ENCODE results near the gene PDE4B.

The PDE4B gene

DNA sequence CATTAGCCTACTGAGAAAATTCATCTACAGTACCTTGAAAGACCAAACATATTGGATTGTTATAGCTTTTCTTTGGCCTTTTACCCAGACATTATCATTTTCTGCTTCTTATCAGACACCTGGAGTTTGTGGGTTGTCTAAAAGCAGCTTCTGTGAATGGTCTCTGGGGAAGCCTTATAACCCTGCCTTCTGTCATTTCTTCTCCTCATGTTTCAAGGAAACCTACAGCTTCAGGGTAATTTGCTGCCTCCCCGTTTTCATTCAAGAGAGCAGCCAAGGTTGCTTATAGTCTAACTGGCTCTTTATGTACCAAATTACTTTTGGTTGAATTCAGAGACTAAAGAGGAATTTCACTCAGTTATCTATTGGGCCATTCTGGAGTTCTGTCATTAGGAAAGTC lies 453.0 kb downstream of the PDE4B start:
- DNase-seq: no peak

DNA sequence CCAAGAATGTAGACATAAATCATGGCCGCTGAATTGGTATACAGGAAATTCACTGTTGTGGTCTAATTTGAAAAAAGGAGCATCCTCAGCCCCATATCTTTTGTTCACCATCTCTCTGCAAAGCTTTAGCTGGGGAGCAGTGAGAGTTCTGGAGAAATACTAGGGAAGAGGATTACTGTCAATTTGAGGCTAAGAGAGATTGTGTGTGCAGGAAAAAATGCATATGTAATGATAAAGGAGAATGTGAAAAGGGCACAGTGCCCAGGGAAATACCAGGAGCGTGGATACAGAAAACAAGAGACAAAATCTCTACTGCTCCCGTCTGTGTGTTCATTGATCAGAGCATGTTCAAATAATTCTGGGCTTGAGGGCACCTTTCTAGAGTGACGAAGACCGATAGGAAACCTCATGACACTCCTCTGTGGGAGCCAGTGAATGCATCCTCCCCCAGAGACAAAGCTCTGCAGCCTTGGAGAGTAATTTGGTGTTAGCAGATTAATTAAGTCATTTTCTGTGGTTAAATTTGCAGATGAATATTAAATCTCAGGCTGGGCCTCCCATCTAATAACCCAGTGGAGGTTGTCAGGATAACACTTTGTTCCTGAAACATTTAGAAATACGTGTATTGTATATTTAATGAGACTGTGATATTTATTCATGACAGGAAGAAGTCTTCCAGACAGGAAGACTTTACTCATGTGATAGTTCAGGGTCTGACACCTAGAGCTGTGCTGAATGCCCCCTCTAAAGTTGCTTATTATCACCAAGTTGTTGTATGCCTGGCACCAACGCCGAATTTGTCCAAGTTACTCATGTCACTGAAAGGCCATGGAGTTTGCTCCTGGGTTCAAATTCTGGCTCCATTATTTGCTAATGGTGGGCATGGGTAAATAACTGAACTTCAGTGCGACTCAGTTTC lies 453.9 kb downstream of the PDE4B start:
- DNase-seq: no peak

DNA sequence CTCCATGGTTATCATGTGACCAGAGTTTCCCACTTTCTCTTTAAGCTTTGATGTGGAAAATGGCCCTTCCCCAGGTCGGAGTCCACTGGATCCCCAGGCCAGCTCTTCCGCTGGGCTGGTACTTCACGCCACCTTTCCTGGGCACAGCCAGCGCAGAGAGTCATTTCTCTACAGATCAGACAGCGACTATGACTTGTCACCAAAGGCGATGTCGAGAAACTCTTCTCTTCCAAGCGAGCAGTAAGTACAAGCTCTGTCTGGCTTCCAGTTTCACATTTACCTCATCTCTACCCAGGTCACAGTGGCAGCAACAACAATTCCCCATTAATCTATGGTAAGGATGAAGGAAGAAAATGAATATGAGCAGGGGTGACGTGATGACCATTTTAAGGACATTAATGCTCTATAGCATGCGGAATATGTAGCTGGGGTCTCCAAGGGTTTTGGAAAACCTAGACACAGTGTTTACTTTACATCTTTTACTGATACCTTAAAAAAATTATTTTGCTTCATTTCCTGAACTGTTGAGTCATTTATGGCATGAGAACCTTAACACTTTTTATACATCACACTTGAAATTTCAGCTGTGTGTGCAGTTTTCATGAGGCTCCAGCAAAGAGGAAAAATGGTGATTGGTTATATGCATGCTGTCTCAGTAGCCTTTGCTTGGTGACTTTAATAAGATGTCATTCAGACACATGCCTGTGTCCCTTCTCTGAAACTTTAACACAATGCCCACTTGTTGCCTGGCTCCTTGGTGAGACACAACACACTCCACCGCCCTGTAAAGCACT lies 454.9 kb downstream of the PDE4B start:
- no peak for DNase-seq

DNA sequence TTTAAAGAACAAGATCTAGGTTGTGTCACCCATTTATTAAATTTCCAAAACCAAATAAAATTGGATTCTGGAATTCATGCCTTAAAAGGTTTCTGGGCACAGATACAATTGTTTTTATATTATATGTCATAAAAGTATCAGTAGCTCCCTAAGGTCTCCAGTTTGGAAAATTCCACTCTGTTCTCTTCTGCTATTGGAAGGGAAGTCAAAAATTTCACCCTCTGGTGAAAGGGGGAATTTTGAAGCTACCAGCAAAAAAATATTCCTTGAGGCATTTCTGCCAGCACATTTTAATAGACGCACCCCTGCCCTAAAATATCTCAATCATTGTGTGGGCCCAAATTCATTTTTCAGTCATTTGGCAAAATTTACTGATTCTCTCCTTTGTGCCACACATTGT lies 455.6 kb downstream of the PDE4B start:
- DNase-seq: no peak

DNA sequence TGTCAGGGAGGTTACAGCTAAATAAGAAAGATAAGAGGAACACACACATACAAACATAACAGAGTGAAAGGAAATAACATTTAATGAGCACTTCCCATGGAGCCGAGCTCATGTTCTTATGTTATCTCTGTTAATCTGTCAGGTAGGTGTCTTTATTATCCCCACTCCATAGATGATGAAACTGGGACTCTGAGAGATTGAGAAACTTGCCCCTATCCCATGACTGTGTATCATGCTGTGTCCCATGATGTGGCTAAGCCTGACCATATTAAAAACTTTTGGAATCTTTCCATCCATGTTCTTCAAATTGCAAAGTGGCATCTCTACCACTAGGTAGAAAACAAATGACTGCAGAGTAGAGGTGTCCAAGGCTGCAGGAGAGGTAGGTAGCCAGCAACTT lies 456.1 kb downstream of the PDE4B start:
- no peak for DNase-seq

DNA sequence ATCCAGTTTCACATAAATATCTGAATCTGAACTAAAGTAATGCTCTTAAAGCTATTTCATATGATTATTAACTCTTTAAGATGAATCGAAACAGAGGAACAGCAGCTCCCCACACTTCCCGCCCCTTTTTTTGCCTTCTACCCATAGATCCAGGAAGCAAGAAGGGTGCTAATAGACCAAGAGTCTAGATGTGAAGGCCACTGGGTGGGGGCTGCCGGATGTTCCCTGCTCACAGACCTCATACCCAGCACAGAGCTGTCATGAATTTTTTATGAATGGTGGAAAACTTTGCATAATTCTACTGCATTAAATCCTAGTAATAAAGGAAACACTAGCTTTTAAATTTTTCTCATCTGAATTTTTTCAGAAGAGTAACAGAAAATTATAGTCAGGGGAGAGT lies 457.4 kb downstream of the PDE4B start:
- no peak for DNase-seq

DNA sequence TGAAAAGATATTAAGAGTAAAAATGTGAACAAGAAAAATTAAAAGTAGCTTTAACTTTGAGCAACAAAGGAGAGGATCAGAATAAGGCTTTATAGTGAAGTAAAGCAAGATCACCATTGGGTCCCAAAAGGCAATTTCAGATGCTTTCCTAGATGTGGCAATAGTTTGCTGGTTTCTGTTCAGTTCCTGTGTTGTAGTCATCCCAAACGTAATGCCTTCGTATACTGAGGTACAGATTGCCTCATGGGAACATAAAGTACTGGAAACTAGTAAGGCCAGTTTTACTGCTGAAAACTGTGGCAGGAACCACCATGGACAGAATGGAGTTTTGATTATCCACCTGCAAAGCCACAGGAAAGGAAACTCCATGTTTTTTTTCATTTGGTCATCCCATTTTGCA lies 457.8 kb downstream of the PDE4B start:
- no peak for DNase-seq

DNA sequence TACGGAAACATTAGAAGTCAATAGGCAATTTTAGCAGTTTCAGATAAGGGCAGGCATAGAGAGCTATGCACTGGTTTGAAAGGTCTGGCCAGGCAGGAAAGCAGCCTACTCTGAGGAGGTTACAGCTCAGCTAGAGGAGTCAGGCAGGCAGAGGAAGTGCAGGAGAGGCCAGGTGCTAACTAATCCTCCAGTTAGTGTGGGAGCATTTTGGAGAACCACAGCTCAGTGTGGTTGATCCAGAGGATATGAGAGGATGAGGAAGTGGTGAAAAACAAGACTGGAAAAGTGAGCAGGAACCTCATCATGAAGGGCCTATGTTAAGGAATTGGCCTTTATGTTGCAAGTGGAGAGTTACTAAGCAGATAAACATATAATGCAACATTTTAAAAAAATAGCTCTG lies 458.9 kb downstream of the PDE4B start:
- no peak for DNase-seq

DNA sequence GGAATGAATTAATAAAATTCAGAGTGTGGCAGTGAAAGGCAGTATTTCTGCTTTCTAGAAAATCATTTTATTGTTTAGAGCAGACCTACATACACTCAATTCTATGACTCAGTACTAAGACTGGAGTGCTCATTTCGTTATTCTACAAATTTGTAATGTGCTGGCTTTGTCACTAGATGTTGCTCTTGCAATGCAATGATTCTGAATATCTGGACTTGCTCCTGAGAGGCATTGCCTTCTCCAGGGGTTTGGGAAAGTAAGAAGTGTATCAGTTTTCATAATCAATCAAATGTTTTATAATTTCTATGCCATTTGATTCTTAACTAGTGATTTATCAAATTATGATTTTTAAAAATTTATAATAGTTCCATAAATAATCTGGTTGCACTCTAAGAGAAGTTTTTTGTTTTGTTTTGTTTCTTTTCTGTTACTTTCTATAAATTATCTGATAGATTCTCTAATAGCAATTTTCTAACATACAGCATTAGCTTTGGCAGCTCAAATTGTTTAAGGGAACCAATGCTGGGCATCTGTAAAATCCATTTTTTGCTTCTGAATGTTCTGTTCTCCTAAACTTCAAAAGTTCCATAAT lies 460.7 kb downstream of the PDE4B start:
- peak; percentile 83 for DNase-seq

DNA sequence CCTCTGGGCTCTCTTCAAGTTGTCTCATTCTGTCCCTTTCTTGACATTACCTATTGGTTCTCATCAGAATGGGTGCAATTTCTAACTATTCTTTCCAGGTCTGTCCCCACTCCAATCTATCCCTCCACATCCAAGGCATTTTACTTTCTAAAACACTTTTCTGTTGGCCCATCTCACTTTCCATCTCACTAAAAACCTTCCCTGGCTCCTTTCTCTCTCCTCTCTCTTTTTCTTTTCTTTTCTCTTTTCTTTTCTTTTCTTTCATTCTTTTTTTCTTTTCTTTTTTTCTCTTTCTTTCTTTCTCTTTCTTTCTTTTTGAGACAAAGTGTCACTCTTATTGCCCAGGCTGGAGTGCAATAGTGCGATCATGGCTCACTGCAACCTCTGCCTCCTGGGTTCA lies 462.1 kb downstream of the PDE4B start:
- no peak for DNase-seq

DNA sequence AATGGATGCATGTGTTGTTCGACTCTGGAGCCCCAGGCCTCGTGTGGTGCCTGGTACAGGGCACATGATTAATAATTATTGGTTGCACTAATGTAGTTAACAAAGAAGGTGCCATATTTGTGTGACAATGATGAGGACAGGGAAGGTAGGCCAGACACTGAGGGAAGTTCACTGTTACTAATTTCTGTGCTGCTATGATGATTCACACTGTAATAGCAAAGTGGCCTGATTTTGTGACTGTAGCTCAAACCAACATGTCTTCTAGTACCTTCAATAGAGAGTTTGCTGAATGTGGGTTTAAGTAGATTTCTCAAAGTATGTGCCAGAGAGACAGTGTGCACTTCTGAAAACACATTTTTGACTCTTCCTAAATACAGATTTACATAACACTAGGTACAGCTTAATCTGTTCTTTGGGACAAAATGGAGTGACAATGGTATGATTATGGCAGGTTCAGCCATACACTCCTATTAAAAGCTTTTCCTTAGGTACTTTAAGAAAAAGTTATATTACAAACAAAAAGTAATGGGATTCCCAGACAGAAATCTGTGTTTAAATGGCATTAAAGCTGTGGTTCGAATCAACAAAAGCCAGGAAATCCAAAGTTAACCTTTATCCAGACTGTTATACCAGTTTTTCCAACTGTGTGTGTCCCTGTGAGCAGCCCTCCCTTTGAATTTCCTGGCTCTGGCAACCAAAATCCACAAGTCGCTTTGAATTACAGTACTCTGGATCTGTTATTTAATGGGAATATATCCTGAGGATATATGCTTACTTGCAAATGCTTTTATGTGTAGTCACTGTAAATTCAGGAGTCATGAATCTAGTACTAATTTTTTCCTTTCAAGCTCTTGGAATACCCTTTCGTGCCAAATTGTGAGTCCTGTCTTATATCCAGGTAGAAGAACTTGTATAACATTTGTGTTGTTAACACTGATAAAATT lies 464.2 kb downstream of the PDE4B start:
- no peak for DNase-seq

DNA sequence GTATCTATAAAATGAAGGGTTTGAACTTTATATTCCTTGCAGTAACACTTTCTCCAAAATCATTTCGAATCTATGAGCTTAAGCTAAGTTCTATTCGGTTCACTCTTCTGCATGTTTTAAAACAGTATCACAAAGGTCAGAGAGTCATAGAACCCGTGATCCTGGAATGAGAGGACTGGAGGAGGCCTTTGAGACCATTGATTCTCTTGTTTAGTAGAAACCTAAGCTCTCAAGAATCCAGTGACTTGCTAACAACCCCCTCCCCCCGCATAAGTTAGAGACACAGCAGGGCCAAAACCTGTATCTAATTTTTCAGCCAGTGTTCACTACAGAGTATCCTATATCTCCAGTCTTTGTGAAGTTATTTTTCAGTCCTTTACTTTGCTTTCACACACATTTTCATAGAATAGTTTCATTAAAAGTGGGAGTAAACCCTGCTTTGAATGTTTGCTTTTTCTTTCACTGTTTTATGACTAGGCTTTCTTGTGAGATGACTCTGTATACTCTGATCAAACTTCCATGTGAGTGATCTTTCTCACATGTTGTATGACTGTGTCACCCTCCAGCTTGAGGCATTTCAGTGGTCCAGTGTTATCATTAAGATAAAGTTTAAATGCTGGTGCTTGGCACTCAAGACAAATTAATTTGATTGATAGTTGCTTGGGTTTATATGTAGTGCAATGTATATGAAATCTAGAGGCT lies 465.9 kb downstream of the PDE4B start:
- no peak for DNase-seq

DNA sequence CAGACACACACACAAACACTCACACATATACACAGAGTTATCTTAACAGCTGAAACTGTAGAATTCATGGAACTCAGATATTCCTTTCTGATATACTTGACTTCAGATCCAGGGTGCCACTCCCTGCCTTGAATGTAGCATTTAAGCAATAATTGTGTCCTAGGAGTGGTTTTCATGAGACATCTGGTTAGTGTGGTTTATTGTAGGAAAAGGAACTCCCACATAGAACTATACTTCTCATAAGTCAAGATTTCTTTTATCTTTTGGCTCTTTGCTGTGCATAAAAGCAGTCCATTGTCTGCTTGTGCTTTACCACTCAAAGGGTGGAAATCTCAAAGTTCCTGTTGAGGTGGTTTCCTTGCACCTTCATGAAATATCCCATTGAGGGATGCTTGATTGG lies 468.7 kb downstream of the PDE4B start:
- DNase-seq: no peak

DNA sequence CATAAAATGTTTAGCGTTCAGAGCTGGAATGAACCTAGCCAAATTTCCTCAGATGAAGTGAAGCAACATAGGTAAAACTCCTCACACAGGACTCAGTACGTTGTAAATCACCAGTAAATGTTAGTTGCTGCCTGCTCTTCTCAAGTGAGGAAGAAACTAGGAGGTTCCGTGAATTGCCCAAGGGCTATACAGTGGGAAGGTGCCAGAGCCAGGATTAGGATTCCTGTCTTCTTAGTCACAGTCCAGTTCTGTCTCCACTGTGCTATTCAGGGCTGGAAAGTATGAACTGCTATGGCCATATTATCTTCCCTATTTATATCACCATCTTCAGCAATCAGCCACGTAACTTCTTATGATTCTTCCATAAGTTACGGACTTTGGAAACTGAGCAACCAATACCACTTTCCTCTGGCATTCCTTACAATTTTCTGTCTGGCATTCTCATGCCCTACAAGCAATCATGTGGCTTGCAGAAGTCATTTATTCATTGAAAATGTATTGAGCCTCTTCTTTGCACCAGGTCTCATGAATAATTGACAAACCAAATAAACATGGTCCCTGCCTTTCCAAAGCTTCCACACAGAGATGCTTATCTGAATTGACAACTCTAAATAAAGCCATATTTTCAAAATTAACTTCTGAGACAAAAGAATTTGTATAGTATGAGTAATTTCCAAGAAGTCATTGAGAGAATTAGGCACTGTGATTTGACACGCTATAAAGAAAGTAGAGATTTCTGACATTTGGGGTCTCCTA lies 469.7 kb downstream of the PDE4B start:
- DNase-seq: no peak

DNA sequence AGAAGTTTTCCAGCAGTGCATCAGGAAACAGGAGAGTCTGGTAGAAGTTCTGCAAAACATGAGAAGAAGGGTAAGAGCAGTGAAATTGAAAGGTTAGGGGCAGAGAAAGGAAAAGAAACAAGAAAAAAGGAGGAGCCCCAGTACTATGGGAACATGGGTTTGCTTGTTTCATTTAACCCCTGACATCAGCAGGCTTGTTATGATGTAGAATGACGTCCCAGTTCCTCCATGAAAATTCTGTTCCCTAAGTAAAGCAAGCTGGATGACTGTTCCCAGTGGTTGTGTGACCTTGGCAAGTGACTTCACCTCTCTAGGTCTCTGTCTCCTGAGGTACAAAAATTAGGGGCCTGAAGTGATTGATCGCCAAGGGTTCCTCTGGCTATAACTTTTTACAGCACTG lies 472.6 kb downstream of the PDE4B start:
- no peak for DNase-seq

DNA sequence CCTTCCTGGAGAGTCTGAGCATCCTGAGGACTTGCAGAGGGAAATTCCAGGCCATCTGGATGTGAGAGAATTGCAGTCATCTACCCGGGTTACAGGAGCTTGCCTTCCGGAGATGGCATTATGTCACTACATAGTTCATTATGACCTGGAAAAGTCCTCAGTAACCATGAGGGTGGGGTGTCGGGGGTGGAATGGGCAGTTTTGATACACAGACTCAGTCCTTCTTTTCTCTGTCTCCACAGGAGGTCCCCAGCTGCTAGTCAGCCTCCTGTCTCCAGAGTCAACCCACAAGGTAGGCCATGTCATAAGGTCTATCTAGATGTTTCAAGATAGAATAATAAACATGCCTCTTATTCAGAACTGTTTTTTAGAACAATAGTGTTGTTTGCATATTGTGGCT lies 473.1 kb downstream of the PDE4B start:
- no peak for DNase-seq

DNA sequence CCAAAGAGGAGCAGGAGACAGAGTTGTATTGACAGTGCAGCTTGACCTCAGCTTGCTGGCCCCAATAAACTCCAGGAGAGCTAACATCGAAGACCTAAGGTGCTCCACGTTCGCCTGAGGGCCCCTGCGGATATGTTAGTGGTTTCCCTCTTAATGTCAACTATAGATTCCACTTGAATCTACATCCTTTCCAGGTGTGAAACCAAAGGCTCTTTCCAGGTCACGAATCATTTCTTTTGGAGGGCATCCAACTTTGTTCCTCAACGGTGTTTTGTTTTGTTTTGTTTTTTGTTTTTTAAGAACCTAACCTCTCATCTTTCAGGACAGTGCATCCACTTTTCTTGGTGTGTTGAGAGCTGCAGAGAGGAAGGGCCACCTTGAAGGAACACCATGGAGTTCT lies 473.7 kb downstream of the PDE4B start:
- DNase-seq: no peak

DNA sequence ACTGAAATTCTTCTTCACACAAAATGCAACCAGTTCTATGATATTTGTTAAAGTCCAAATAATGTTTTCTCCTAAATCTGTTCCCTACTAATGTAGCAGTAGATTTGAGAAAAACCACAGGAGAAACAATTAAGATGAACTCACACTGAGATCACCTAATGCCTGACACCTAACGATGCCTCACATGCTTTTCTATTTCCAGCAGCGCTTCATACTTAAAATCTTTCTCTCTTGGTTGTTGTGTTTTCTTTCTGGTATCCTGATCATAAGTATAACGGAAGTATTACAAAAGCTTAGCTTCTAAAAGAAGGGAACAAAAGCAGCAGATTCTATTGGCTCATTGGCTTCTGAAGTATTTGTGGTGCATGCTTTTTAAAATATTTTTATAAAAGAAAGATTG lies 474.1 kb downstream of the PDE4B start:
- DNase-seq: no peak

DNA sequence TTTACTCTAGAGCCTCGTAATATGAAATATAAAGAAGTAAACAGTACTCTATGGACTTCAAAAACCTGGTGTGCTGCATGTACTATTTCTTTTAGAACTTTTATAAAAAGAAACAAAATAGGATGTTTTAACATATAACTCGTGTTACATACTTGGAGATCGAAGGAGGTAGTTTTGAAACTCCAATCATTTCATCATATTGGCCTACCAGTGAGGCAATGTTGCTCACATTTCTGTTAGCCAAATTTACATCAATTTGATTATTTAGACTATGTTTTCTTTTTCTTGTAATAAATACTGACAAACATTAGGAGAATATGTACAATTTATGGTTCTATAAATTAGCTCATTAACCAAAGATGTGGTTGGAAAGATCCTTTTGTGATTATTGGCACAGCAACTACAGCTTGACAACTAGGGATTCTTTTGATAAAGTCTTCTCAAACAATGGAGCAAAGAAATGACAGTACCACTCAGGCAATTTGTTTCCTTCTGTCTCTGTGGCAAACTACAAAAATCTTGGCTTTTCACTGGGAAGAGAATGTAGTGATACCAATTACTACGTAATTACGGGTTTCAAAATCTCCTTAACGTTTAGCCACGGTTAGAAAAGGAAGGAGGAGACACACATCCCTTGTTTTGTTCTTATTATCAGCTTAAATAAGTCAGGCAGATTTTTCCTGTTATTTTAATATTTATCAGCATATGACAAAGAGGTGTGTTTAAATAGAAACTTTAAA lies 474.7 kb downstream of the PDE4B start:
- DNase-seq: no peak

DNA sequence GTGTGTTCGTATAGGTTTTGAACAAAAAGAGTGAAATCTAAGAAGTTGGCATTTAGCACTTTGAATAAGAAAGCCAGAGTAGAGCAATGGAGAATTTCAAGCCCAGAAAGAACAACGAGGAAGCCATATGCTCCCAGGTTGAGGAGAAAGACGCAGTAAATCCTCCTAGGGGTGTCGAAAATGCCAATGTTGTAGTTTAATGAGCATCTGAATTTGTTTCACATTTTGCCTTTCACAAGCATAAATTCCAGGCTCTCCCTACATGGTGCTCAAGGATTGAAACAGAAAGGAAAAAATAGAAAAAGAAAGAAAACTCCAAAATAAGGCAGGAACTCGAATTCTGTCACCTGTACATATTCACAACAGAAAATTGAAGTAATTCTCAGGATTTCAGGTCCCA lies 476.5 kb downstream of the PDE4B start:
- no peak for DNase-seq

Measured in eye (tissue), 1 donor.